Parathyroid adenoma (tissue), 2 donors: ENCODE measurements around the gene ARHGAP10.

ENCODE experiments used
- H2AFZ ChIP-seq: fragments of 300-600 bp; sonication (generic); one replicate; pipeline ENCODE4 v1.7.0; 2017; ENCODE audit warnings: antibody characterized with exemption, mild to moderate bottlenecking
- H3K27ac ChIP-seq: fragments of 300-600 bp; sonication (generic); one replicate; pipeline ENCODE4 v1.7.0; 2017
- H3K27me3 ChIP-seq: fragments of 300-600 bp; sonication (generic); one replicate; pipeline ENCODE4 v1.7.0; 2017; ENCODE audit warnings: low read length; ENCODE audit not compliant: control insufficient read depth, insufficient read depth
- H3K36me3 ChIP-seq: fragments of 300-600 bp; sonication (generic); one replicate; pipeline ENCODE4 v1.7.0; 2017; ENCODE audit warnings: low read length; ENCODE audit not compliant: control insufficient read depth, insufficient read depth
- H3K4me1 ChIP-seq: fragments of 300-600 bp; sonication (generic); one replicate; pipeline ENCODE4 v1.7.0; 2017; ENCODE audit warnings: control low read depth
- H3K4me2 ChIP-seq: fragments of 300-600 bp; sonication (generic); one replicate; pipeline ENCODE4 v1.7.0; 2017; ENCODE audit warnings: low read length
- H3K4me3 ChIP-seq: fragments of 300-600 bp; sonication (generic); one replicate; pipeline ENCODE4 v1.7.0; 2017; ENCODE audit warnings: low read depth, low read length
- H3K79me2 ChIP-seq: fragments of 300-600 bp; sonication (generic); one replicate; pipeline ENCODE4 v1.7.0; 2017; ENCODE audit warnings: control low read depth
- H3K9ac ChIP-seq: fragments of 300-600 bp; sonication (generic); one replicate; pipeline ENCODE4 v1.7.0; 2017; ENCODE audit warnings: mild to moderate bottlenecking
- H3K9me3 ChIP-seq: fragments of 300-600 bp; sonication (generic); one replicate; pipeline ENCODE4 v1.7.0; 2017; ENCODE audit warnings: low read length; ENCODE audit not compliant: control insufficient read depth
- TF ChIP-seq, protein P1 (sequence below): fragments of 300-600 bp; sonication (generic); IDR thresholded peaks from one replicate; pipeline ENCODE4 v1.7.0; 2017; ENCODE audit warnings: antibody characterized with exemption, mild to moderate bottlenecking
- donor health status: primary hyperparathyroidism.

The ARHGAP10 gene

GRCh38 chr4:147723326-147723725 is 8.6 kb upstream of the ARHGAP10 start:
- Histone ChIP-seq H3K36me3 (no peaks in the 10 kb centered on the region), H2AFZ (peak overlapping the region; percentile 13), H3K4me3 (no peak overlapping the region), H3K9me3 (no peaks in the 10 kb centered on the region), H3K27ac (no peak overlapping the region), H3K4me2 (no peak overlapping the region), H3K27me3 (no peaks in the 10 kb centered on the region), H3K79me2 (no peaks in the 10 kb centered on the region), H3K4me1 (peaks cover 3% of the 10 kb centered on the region), H3K9ac (no peak overlapping the region)
- TF ChIP-seq, protein P1, sequence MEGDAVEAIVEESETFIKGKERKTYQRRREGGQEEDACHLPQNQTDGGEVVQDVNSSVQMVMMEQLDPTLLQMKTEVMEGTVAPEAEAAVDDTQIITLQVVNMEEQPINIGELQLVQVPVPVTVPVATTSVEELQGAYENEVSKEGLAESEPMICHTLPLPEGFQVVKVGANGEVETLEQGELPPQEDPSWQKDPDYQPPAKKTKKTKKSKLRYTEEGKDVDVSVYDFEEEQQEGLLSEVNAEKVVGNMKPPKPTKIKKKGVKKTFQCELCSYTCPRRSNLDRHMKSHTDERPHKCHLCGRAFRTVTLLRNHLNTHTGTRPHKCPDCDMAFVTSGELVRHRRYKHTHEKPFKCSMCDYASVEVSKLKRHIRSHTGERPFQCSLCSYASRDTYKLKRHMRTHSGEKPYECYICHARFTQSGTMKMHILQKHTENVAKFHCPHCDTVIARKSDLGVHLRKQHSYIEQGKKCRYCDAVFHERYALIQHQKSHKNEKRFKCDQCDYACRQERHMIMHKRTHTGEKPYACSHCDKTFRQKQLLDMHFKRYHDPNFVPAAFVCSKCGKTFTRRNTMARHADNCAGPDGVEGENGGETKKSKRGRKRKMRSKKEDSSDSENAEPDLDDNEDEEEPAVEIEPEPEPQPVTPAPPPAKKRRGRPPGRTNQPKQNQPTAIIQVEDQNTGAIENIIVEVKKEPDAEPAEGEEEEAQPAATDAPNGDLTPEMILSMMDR = no peak

GRCh38 chr4:147724468-147725201 is 7.3 kb upstream of the ARHGAP10 start:
- peak overlapping the region; percentile 16 for H3K4me2 ChIP-seq
- H3K9me3 ChIP-seq = no peaks in the 10 kb centered on the region
- H2AFZ ChIP-seq = peak overlapping the region; percentile 66
- H3K36me3 ChIP-seq = no peaks in the 10 kb centered on the region
- no peaks in the 10 kb centered on the region for H3K27me3 ChIP-seq
- peak overlapping the region; percentile 29 for H3K27ac ChIP-seq
- peaks cover 3% of the 10 kb centered on the region for H3K4me1 ChIP-seq
- H3K79me2 ChIP-seq = no peaks in the 10 kb centered on the region
- TF ChIP-seq, protein P1 = no peak
- H3K9ac ChIP-seq = no peak overlapping the region
- H3K4me3 ChIP-seq = no peak overlapping the region

DNA sequence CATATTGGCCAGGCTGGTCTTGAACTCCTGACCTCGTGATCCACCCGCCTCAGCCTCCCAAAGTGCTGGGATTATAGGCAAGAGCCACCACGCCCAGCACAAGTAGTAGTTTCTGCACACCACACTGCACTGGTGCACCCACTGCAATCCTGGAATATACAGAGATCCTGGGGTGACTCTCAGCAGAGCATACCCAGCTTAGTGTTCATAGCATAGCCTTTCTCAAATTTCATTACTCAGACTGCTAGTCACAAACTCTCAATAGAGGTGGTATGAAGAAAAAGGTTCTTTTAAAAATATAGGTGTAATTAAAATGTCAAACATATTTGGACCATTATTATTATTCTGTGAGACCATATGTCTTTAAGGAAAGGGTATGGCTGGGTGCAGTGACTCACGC is 6.2 kb upstream of the ARHGAP10 start:
- Histone ChIP-seq H3K27me3 (no peaks in the 10 kb centered on the region), H3K36me3 (no peaks in the 10 kb centered on the region), H3K9ac (no peak overlapping the region), H3K4me2 (no peak overlapping the region), H3K79me2 (no peaks in the 10 kb centered on the region), H3K4me3 (no peak overlapping the region), H3K4me1 (peaks cover 3% of the 10 kb centered on the region), H3K27ac (no peak overlapping the region), H2AFZ (no peak overlapping the region), H3K9me3 (no peaks in the 10 kb centered on the region)
- TF ChIP-seq, protein P1 = no peak

GRCh38 chr4:147727476-147728028 is 4.3 kb upstream of the ARHGAP10 start:
- H3K27me3 ChIP-seq = no peaks in the 10 kb centered on the region
- H3K27ac ChIP-seq = no peak overlapping the region
- no peak overlapping the region for H3K4me2 ChIP-seq
- no peaks in the 10 kb centered on the region for H3K36me3 ChIP-seq
- H2AFZ ChIP-seq = no peak overlapping the region
- TF ChIP-seq, protein P1 = no peak
- no peaks in the 10 kb centered on the region for H3K79me2 ChIP-seq
- H3K4me1 ChIP-seq = peaks cover 3% of the 10 kb centered on the region
- H3K4me3 ChIP-seq = no peak overlapping the region
- H3K9ac ChIP-seq = no peak overlapping the region
- no peaks in the 10 kb centered on the region for H3K9me3 ChIP-seq

DNA sequence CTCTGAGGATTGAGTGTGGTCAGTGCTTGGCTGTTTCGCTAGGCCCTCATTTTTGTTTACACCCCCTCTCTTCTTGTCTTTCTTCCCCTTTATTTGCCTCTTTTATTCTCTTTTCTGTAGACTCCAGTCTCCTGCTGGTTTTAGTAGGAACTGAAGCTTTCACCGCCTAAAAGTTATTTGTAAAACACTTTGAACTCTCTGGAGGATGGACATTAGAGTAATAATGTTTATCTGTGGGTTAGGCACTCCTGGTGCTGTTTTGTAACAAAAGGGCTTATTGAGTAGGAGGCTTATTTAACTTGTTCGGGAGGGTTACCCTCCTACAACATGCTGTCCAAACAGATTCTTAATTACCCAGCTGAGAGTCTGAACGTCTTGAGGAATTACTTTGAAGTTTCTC is 1.6 kb upstream of the ARHGAP10 start:
- Histone ChIP-seq H3K9me3 (no peaks in the 10 kb centered on the region), H3K4me1 (no peaks in the 10 kb centered on the region), H2AFZ (no peak overlapping the region), H3K9ac (no peak overlapping the region), H3K36me3 (no peaks in the 10 kb centered on the region), H3K4me2 (no peak overlapping the region), H3K27me3 (no peaks in the 10 kb centered on the region), H3K79me2 (no peaks in the 10 kb centered on the region), H3K4me3 (no peak overlapping the region), H3K27ac (no peak overlapping the region)
- TF ChIP-seq, protein P1 = no peak
